GM12892 (cell line): ENCODE measurements around the gene EXD2.

Experiments used
- POLR2A ChIP-seq: IDR thresholded peaks from 2 replicates; pipeline ENCODE4 v1.6.1; 2011; ENCODE audit warnings: low read depth, low read length, control low read depth
- POLR2AphosphoS5 ChIP-seq: IDR thresholded peaks from 2 replicates; pipeline ENCODE4 v1.6.1; 2011; ENCODE audit warnings: low read depth, low read length, control low read depth

GRCh38 chr14:69263771-69264170, 72.5 kb downstream of the EXD2 start:
- TF ChIP-seq POLR2AphosphoS5 (no peak), POLR2A (no peak)
